ENCODE data around the gene SPPL3.

DNA sequence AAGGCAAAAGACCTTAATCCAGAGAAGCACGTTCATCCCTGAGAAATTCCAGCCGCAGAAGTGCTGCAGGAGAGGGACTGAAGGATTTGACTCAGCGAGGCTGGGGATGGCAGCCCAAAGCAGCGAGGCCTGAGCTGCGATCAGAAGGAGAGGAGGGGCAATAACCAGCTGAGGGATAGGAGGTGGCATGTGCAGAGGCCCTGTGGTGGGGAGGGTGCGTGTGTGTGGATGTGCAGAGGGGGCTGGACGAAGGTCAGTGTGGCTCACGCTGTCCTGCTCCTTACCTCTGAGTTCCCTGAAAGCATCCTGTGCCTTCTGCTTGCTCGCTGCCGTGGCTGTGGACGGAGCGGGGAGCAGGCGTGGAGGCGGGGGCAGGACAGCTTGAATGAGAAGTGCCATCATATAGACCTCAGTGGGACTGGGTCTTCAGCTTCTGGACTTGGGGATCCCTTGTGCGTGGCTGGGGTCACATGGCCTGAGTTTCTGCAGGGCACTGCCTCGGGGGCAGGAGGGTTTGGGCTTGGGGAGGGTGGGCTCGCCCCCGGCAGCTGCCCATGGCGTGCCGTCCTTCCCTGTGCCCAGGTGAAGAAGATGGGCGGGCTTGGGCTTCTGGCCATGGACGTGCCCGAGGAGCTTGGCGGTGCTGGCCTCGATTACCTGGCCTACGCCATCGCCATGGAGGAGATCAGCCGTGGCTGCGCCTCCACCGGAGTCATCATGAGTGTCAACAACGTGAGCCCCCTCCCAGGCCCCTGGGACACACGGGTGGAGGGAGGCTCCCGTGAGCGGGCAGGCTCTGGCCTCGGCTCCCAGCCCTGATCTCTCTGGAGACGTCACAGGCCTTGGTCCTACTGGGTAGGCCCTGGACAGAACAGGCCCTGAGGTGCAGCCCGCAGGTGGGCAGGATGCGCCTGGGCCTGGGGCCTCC lies 167.5 kb downstream of the SPPL3 start:
- TF ChIP-seq CREB5 (CRISPR knock-in tag; IDR thresholded peaks at IDR 0.05; ENCODE audit: low read depth), result no peak
- no peak for TF ChIP-seq ISL1 (CRISPR knock-in tag; IDR thresholded peaks at IDR 0.05)
- TF ChIP-seq, protein P1, sequence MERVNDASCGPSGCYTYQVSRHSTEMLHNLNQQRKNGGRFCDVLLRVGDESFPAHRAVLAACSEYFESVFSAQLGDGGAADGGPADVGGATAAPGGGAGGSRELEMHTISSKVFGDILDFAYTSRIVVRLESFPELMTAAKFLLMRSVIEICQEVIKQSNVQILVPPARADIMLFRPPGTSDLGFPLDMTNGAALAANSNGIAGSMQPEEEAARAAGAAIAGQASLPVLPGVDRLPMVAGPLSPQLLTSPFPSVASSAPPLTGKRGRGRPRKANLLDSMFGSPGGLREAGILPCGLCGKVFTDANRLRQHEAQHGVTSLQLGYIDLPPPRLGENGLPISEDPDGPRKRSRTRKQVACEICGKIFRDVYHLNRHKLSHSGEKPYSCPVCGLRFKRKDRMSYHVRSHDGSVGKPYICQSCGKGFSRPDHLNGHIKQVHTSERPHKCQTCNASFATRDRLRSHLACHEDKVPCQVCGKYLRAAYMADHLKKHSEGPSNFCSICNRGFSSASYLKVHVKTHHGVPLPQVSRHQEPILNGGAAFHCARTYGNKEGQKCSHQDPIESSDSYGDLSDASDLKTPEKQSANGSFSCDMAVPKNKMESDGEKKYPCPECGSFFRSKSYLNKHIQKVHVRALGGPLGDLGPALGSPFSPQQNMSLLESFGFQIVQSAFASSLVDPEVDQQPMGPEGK (CRISPR knock-in tag; IDR thresholded peaks at IDR 0.05; ENCODE audit: borderline replicate concordance), result no peak
- no peak for TF ChIP-seq OSR1 (CRISPR knock-in tag; IDR thresholded peaks at IDR 0.05)
- TF ChIP-seq ZNF70 (CRISPR knock-in tag; IDR thresholded peaks at IDR 0.05), result no peak
- no peak for TF ChIP-seq ZNF8 (CRISPR knock-in tag; IDR thresholded peaks at IDR 0.05)

Data from SK-N-SH treated with all-trans-retinoic acid at 6 μM for 48 hours (cell line).